ENCODE measurements around the gene ISCA2. TPM values are rescaled to one million over a fixed set of nuclear protein-coding genes. Genes with fewer than 3 reads are reported as not detected.

ISCA2 gene
- total RNA-seq, 4 donors from 2014 or later = 4.1 to 32.4 (median 20.6) TPM

DNA sequence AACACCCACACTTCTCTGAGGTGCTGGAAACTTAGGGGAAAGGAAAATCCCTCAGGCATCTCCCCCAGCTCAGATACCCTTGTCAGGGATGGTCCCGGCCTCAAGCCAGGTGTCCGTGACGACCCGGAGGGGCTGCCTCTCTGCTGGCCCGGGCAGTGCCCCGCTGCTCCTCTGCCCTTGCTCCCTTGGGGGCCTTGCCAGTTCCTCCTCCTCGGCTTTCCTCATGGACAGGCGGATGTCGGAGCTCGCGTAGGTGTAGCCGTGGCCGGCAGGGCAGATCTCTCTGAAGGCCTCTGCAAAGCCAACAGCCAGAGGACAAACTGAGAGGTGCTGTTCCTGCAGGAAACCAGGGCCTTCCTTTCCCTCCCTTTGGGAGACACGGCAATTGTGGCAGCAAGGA is 34.8 kb downstream of the ISCA2 start:
- intact Hi-C loops (cut with DNase I; ENCODE audit: low total_unique reads) (no loop called here), in situ Hi-C loops (cut with MboI; ENCODE audit: low pct_ligation_motif_present in 1 of 4, low pct_unique_long_range_greater_than_20kb in 1 of 4, low sequenced_read_pairs in 3 of 4) (no loop called here)
- Histone ChIP-seq H3K27ac (no peak overlapping the region), H3K36me3 (no peaks in the 10 kb centered on the region), H3K4me3 (no peak overlapping the region), H3K27me3 (no peaks in the 10 kb centered on the region), H3K4me1 (no peaks in the 10 kb centered on the region), H3K9me3 (no peaks in the 10 kb centered on the region)
- 82% methylated on average over 8 of the region's 14 CpGs; no CpG with 5 or more reads in 1 of the 2 donors for WGBS, 2 donors (ENCODE audit: low coverage in 1 of 2)
- TF ChIP-seq CTCF (IDR thresholded peaks at IDR 0.05) = no peak
- TF ChIP-seq EP300 (IDR thresholded peaks at IDR 0.05; ENCODE audit: low read depth) = no peak
- TF ChIP-seq POLR2A (IDR thresholded peaks at IDR 0.05) = no peak
- TF ChIP-seq POLR2AphosphoS5 (IDR thresholded peaks at IDR 0.05) = no peak
- no peak for DNase-seq

DNA sequence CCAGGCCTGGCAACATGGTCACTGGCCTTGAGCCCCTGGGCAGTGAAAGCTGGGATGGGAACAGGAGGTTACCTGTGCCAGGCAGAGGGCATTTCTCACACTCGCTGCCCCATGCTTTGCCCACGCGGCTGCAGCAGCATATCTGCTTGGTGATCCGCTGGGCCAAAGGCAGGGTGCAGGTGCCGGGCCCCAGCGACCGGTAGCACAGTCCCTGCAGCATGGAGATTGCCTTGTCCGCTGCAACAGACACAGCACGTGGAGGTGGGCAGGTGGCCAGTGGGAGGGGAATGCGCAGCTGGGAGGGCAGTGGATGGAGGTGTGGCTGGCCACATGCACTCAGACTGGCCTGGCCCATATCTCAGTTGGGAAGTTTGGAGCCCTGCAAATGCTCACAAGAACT is 35.3 kb downstream of the ISCA2 start:
- Histone ChIP-seq H3K36me3 (no peaks in the 10 kb centered on the region), H3K4me3 (no peak overlapping the region), H3K9me3 (no peaks in the 10 kb centered on the region), H3K27me3 (no peaks in the 10 kb centered on the region), H3K27ac (no peak overlapping the region), H3K4me1 (no peaks in the 10 kb centered on the region)
- intact Hi-C loops (cut with DNase I; ENCODE audit: low total_unique reads) (no loop called here), in situ Hi-C loops (cut with MboI; ENCODE audit: low pct_ligation_motif_present in 1 of 4, low pct_unique_long_range_greater_than_20kb in 1 of 4, low sequenced_read_pairs in 3 of 4) (no loop called here)
- TF ChIP-seq EP300 (IDR thresholded peaks at IDR 0.05; ENCODE audit: low read depth) (no peak), CTCF (IDR thresholded peaks at IDR 0.05) (no peak), POLR2A (IDR thresholded peaks at IDR 0.05) (no peak), POLR2AphosphoS5 (IDR thresholded peaks at IDR 0.05) (no peak)
- WGBS, 2 donors (ENCODE audit: low coverage in 1 of 2) = 90% methylated on average over 10 of the region's 10 CpGs; no CpG with 5 or more reads in 1 of the 2 donors
- DNase-seq = no peak

GRCh38 chr14:74531006-74531405 is 37.4 kb downstream of the ISCA2 start:
- Histone ChIP-seq H3K27ac (no peak overlapping the region), H3K27me3 (no peaks in the 10 kb centered on the region), H3K4me3 (no peak overlapping the region), H3K36me3 (no peaks in the 10 kb centered on the region), H3K4me1 (no peaks in the 10 kb centered on the region), H3K9me3 (no peaks in the 10 kb centered on the region)
- DNase-seq = no peak
- WGBS, 2 donors (ENCODE audit: low coverage in 1 of 2) = 79 to 89% methylated on average over 3 of the region's 3 CpGs
- TF ChIP-seq CTCF (IDR thresholded peaks at IDR 0.05) (no peak), EP300 (IDR thresholded peaks at IDR 0.05; ENCODE audit: low read depth) (no peak), POLR2AphosphoS5 (IDR thresholded peaks at IDR 0.05) (no peak), POLR2A (IDR thresholded peaks at IDR 0.05) (no peak)
- in situ Hi-C loops (cut with MboI; ENCODE audit: low pct_ligation_motif_present in 1 of 4, low pct_unique_long_range_greater_than_20kb in 1 of 4, low sequenced_read_pairs in 3 of 4) = no loop called here
- intact Hi-C loops (cut with DNase I; ENCODE audit: low total_unique reads) = no loop called here

DNA sequence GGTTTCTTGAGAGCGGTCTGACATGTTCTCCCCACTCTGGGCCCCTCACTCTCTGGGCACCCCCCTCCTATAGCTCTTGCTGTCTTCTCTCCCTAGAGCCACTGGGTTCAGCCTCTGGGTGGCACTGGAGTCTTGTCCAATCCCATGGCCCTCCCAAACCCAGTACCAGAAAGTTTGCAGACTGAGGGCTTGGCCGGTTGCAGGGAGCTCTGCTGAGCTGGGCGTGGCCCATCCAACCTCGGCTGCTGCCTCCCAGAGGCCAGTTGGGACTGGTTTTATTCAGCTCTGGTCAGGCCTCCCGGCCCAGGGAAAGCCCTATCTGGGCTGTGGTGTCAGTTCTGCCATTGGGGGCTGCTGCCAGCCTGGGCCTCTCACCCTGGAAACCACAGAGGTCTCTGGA is 37.9 kb downstream of the ISCA2 start:
- no peak for TF ChIP-seq CTCF (IDR thresholded peaks at IDR 0.05)
- no peak for TF ChIP-seq EP300 (IDR thresholded peaks at IDR 0.05; ENCODE audit: low read depth)
- no peaks in the 10 kb centered on the region for H3K36me3 ChIP-seq
- no peaks in the 10 kb centered on the region for H3K4me1 ChIP-seq
- H3K27ac ChIP-seq = no peak overlapping the region
- in situ Hi-C loops (cut with MboI; ENCODE audit: low pct_ligation_motif_present in 1 of 4, low pct_unique_long_range_greater_than_20kb in 1 of 4, low sequenced_read_pairs in 3 of 4) = no loop called here
- intact Hi-C loops (cut with DNase I; ENCODE audit: low total_unique reads) = no loop called here
- peak; percentile 28 for DNase-seq
- WGBS, 2 donors (ENCODE audit: low coverage in 1 of 2) = 38% methylated on average over 5 of the region's 5 CpGs; no CpG with 5 or more reads in 1 of the 2 donors
- no peaks in the 10 kb centered on the region for H3K9me3 ChIP-seq
- H3K27me3 ChIP-seq = no peaks in the 10 kb centered on the region
- H3K4me3 ChIP-seq = no peak overlapping the region
